ENCODE results near the gene YBX2.

YBX2 gene

GRCh38 chr17:7292729-7293128, 1.7 kb downstream of the YBX2 start:
- Histone ChIP-seq H3K4me3 (ENCODE audit: low read depth, low read length) (no peak overlapping the region), H3K4me1 (ENCODE audit: control insufficient read depth, insufficient read depth, low read length) (peaks cover 6% of the 10 kb centered on the region), H3K9ac (ENCODE audit: low read depth, low read length) (no peak overlapping the region), H3K27me3 (ENCODE audit: control insufficient read depth, insufficient read depth, low read length) (peaks cover 6% of the 10 kb centered on the region), H3K36me3 (ENCODE audit: control insufficient read depth, insufficient read depth, low read length) (peaks cover 2% of the 10 kb centered on the region), H3K9me3 (ENCODE audit: control insufficient read depth, insufficient read depth, low read length) (no peaks in the 10 kb centered on the region)

GRCh38 chr17:7292194-7292593, 2.2 kb downstream of the YBX2 start:
- H3K4me1 ChIP-seq (ENCODE audit: control insufficient read depth, insufficient read depth, low read length) = peaks cover 6% of the 10 kb centered on the region
- H3K36me3 ChIP-seq (ENCODE audit: control insufficient read depth, insufficient read depth, low read length) = peaks cover 3% of the 10 kb centered on the region
- H3K9ac ChIP-seq (ENCODE audit: low read depth, low read length) = no peak overlapping the region
- peaks cover 6% of the 10 kb centered on the region for H3K27me3 ChIP-seq (ENCODE audit: control insufficient read depth, insufficient read depth, low read length)
- H3K4me3 ChIP-seq (ENCODE audit: low read depth, low read length) = no peak overlapping the region
- H3K9me3 ChIP-seq (ENCODE audit: control insufficient read depth, insufficient read depth, low read length) = no peaks in the 10 kb centered on the region

DNA sequence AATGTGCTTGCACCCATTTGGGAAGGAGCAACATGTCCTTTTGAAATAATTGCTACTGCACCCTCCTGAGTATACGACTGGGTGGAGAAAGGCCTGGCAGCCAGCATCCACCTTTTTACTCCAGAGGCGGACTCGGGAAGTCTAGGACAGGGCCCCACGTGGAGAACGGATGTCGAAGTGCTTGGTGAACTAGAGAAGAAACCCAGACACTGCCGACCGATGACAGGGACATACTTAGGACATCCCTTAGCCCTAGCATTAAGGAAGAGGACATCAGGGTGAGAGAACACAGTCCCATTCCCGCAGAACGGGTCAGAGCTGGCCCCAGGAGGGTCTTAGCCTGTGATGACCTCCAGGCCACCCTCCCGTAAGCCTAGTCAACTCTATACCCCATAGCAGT, 3.8 kb downstream of the YBX2 start:
- peaks cover 13% of the 10 kb centered on the region for H3K36me3 ChIP-seq (ENCODE audit: control insufficient read depth, insufficient read depth, low read length)
- H3K4me3 ChIP-seq (ENCODE audit: low read depth, low read length) = no peak overlapping the region
- no peak overlapping the region for H3K9ac ChIP-seq (ENCODE audit: low read depth, low read length)
- H3K9me3 ChIP-seq (ENCODE audit: control insufficient read depth, insufficient read depth, low read length) = no peaks in the 10 kb centered on the region
- peaks cover 4% of the 10 kb centered on the region for H3K4me1 ChIP-seq (ENCODE audit: control insufficient read depth, insufficient read depth, low read length)
- H3K27me3 ChIP-seq (ENCODE audit: control insufficient read depth, insufficient read depth, low read length) = peaks cover 2% of the 10 kb centered on the region

GRCh38 chr17:7290166-7290565, 4.3 kb downstream of the YBX2 start:
- no peaks in the 10 kb centered on the region for H3K27me3 ChIP-seq (ENCODE audit: control insufficient read depth, insufficient read depth, low read length)

DNA sequence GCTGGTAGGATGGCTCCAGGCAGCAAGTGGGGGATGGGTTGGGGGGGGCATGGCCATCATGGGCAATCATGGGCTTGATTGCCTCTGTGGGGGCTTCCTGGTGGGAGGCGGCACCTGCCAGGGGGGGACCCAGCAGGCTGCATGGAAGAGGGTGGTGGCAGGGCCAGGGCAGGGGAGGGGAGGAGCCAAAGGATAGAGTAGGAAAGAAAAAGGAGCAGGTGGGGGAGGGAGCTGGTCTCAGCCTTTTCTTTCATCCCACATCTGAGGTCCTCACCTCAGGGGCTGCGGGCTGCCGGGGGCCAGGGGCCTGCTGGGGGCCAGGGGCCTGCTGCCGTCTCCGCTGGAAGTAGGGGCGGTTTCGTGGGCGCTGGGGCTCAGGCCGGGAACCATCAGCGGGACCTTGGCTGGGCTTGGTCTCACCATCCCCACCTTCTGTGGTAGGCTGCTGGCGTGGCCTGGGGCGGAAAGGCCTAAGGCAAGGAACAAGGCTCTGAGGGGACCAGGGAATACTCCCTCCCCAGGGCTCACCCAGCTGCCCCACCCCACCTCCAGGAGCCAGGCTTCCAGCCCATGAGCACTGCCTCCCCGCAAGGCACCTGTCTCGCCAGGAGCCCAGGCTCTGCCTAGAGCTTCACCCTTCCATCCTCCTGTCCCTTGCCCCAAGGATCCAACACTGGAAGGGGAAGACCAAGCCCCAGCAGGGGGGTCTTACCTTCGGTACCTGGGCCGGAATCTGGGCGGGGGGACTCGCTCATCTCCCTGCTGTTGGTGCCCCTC, 5.0 kb downstream of the YBX2 start:
- no peaks in the 10 kb centered on the region for H3K27me3 ChIP-seq (ENCODE audit: control insufficient read depth, insufficient read depth, low read length)
- peaks cover 24% of the 10 kb centered on the region for H3K36me3 ChIP-seq (ENCODE audit: control insufficient read depth, insufficient read depth, low read length)
- H3K4me1 ChIP-seq (ENCODE audit: control insufficient read depth, insufficient read depth, low read length) = peaks cover 4% of the 10 kb centered on the region
- H3K4me3 ChIP-seq (ENCODE audit: low read depth, low read length) = no peak overlapping the region
- no peaks in the 10 kb centered on the region for H3K9me3 ChIP-seq (ENCODE audit: control insufficient read depth, insufficient read depth, low read length)
- no peak overlapping the region for H3K9ac ChIP-seq (ENCODE audit: low read depth, low read length)

More at GRCh38 chr17:7290166-7290565, 4.3 kb downstream of the YBX2 start:
- H3K36me3 ChIP-seq (ENCODE audit: control insufficient read depth, insufficient read depth, low read length) = peaks cover 18% of the 10 kb centered on the region
- no peak overlapping the region for H3K9ac ChIP-seq (ENCODE audit: low read depth, low read length)
- no peaks in the 10 kb centered on the region for H3K9me3 ChIP-seq (ENCODE audit: control insufficient read depth, insufficient read depth, low read length)
- H3K4me3 ChIP-seq (ENCODE audit: low read depth, low read length) = no peak overlapping the region
- H3K4me1 ChIP-seq (ENCODE audit: control insufficient read depth, insufficient read depth, low read length) = peaks cover 4% of the 10 kb centered on the region

- Histone ChIP-seq H3K4me3 (ENCODE audit: low read depth, low read length) (no peak overlapping the region), H3K36me3 (ENCODE audit: control insufficient read depth, insufficient read depth, low read length) (peaks cover 36% of the 10 kb centered on the region), H3K27me3 (ENCODE audit: control insufficient read depth, insufficient read depth, low read length) (peaks cover 5% of the 10 kb centered on the region), H3K4me1 (ENCODE audit: control insufficient read depth, insufficient read depth, low read length) (no peaks in the 10 kb centered on the region), H3K9me3 (ENCODE audit: control insufficient read depth, insufficient read depth, low read length) (no peaks in the 10 kb centered on the region), H3K9ac (ENCODE audit: low read depth, low read length) (no peak overlapping the region)
These were observed 8.8 kb downstream of the YBX2 start for GRCh38 chr17:7285679-7286078.

DNA sequence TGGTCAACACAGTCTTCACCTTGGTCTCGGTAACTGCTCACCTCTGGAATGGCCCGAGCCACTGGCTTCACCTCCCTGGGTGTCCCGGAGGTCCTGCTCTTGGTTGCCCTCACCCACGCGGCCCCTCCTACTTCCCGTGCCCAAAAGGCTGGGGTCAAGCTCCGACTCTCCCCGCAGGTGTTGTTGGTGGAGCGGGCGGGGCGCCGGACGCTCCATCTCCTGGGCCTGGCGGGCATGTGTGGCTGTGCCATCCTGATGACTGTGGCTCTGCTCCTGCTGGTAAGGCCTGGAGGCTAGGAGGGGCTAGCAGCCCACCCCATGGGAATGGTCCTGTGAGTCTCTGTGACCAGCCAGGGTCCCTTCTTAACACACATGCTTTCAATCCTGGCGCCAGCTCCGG, 9.5 kb downstream of the YBX2 start:
- H3K9ac ChIP-seq (ENCODE audit: low read depth, low read length) = no peak overlapping the region
- peaks cover 5% of the 10 kb centered on the region for H3K4me1 ChIP-seq (ENCODE audit: control insufficient read depth, insufficient read depth, low read length)
- no peaks in the 10 kb centered on the region for H3K9me3 ChIP-seq (ENCODE audit: control insufficient read depth, insufficient read depth, low read length)
- no peak overlapping the region for H3K4me3 ChIP-seq (ENCODE audit: low read depth, low read length)
- peaks cover 36% of the 10 kb centered on the region for H3K36me3 ChIP-seq (ENCODE audit: control insufficient read depth, insufficient read depth, low read length)
- peaks cover 5% of the 10 kb centered on the region for H3K27me3 ChIP-seq (ENCODE audit: control insufficient read depth, insufficient read depth, low read length)

- H3K4me3 ChIP-seq (ENCODE audit: low read depth, low read length) = no peak overlapping the region
- H3K4me1 ChIP-seq (ENCODE audit: control insufficient read depth, insufficient read depth, low read length) = peaks cover 6% of the 10 kb centered on the region
- peaks cover 5% of the 10 kb centered on the region for H3K27me3 ChIP-seq (ENCODE audit: control insufficient read depth, insufficient read depth, low read length)
- peaks cover 36% of the 10 kb centered on the region for H3K36me3 ChIP-seq (ENCODE audit: control insufficient read depth, insufficient read depth, low read length)
- H3K9me3 ChIP-seq (ENCODE audit: control insufficient read depth, insufficient read depth, low read length) = no peaks in the 10 kb centered on the region
- H3K9ac ChIP-seq (ENCODE audit: low read depth, low read length) = no peak overlapping the region
These were observed 10.8 kb downstream of the YBX2 start for GRCh38 chr17:7283471-7284216.

- peaks cover 36% of the 10 kb centered on the region for H3K36me3 ChIP-seq (ENCODE audit: control insufficient read depth, insufficient read depth, low read length)
- H3K4me3 ChIP-seq (ENCODE audit: low read depth, low read length) = peak overlapping the region; percentile 84
- H3K27me3 ChIP-seq (ENCODE audit: control insufficient read depth, insufficient read depth, low read length) = peaks cover 5% of the 10 kb centered on the region
- H3K4me1 ChIP-seq (ENCODE audit: control insufficient read depth, insufficient read depth, low read length) = peaks cover 6% of the 10 kb centered on the region
- H3K9me3 ChIP-seq (ENCODE audit: control insufficient read depth, insufficient read depth, low read length) = no peaks in the 10 kb centered on the region
- H3K9ac ChIP-seq (ENCODE audit: low read depth, low read length) = peak overlapping the region; percentile 47
These were observed 11.6 kb downstream of the YBX2 start for GRCh38 chr17:7282752-7283321.

DNA sequence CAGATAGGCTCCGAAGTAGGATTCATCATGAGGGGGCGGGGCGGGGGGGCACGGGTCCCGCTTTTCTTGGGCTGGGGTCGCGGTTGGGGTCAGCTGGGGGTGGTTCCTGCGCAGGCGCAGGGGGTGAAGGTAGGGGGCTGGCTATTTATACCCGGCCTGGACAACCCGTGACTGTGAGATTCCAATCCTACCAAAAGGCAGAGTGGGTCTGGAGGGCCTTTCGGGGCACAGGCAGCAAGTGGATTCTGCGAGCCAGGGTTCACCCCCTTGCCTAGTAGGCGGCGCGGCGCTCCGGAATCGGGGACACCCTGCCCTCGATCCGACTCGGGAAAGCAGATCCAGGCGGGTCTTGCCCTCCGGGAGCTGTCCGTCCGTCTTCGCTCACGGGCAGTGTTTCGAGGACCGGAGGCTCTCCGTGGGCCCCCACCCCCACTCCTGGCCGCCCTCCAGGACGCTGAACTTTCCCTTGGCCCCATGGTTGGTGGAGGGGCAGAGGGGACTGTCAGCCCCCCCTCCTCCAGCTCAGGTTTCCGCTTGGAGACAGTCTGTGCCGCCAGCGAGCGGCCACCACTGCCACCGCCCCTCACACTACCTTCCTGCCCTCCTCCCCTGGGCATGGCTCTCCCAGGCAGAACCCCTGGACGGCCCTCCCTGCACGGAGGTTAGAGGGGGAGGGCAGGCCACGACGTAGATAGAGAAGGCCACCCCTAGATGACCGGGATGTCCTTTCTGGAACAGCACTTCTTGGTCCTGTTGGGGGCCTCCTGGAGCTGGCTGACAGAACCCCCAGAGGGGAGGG, 12.3 kb downstream of the YBX2 start:
- H3K9me3 ChIP-seq (ENCODE audit: control insufficient read depth, insufficient read depth, low read length) = no peaks in the 10 kb centered on the region
- H3K9ac ChIP-seq (ENCODE audit: low read depth, low read length) = peak overlapping the region; percentile 60
- peak overlapping the region; percentile 84 for H3K4me3 ChIP-seq (ENCODE audit: low read depth, low read length)
- H3K4me1 ChIP-seq (ENCODE audit: control insufficient read depth, insufficient read depth, low read length) = peaks cover 6% of the 10 kb centered on the region
- peaks cover 33% of the 10 kb centered on the region for H3K36me3 ChIP-seq (ENCODE audit: control insufficient read depth, insufficient read depth, low read length)
- peaks cover 5% of the 10 kb centered on the region for H3K27me3 ChIP-seq (ENCODE audit: control insufficient read depth, insufficient read depth, low read length)

All from iPS-15b (cell line).